Pulmonary artery endothelial cell (primary cell): Measurements from ENCODE around the gene SRRM4. TPM values are rescaled to one million over a fixed set of nuclear protein-coding genes. Genes with fewer than 3 reads are reported as not detected.

Experiments
- DNase-seq: peaks from one replicate; pipeline ENCODE4 v3.0.0-alpha.2; 2011; ENCODE audit warnings: low read depth, low spot score
- total RNA-seq: library from RNA; depleted of rRNA; stranded (reverse); fragments of >200 nt; gene quantifications from 2 replicates; pipeline ENCODE4 v1.2.3, GENCODE V29; 2014

The SRRM4 gene
- total RNA-seq, 1 donor from 2014 or later, result not detected

DNA sequence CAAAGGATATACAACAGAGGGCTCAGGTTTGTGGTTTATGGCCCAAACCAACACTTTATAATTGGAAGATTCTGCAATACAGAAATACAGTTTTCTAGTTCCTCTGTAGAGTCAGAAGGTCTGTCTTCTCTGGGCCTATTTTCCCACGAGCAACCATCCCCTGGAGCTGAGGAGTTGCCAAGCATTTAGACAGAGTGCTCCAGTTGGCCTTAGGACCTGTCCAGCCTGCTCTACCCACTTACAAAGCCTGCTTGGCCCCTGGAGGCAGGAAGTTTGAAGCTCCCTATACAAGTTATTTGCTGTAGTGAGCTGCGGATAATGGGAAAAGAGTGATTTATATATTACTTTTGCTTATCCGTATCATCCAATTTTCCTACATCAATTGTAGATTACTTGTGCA lies 136.6 kb downstream of the SRRM4 start:
- no peak for DNase-seq

DNA sequence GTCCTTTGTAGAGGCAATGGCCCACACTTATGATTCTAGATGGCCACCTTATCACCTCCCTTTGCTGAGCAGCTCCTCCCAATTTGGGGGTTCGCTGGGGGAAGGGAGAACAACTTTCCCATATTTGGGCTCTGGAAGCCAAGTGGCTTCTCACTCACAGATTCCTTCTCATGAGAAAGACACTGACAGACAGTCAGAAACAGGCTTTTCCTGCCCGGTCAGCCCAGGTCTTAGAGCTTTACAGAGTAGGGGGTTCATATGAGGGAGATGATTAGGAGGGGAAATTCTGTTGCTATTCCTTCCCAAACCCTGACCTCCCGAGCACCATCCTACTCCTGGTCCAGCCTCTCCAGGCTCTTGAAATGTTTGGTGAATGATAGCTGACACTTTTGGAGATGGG lies 137.3 kb downstream of the SRRM4 start:
- no peak for DNase-seq

DNA sequence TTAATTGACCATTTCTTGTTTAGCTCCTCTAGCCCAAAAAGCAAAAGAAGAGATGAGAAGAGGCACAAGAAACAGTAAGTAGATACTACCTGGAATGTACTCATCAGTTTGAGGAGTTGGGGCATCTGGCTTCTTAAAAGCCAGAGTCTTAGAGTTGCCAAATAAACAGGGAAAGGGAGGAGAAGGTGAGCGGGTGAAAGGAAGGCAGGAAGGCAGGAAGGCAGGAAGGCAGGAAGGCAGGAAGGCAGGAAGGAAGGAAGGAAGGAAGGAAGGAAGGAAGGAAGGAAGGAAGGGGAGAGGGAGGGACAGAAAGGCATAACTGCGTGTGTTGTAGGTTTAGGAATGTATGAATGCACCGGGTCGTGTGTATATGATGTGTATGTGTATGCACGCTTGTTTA lies 140.7 kb downstream of the SRRM4 start:
- DNase-seq, result no peak

DNA sequence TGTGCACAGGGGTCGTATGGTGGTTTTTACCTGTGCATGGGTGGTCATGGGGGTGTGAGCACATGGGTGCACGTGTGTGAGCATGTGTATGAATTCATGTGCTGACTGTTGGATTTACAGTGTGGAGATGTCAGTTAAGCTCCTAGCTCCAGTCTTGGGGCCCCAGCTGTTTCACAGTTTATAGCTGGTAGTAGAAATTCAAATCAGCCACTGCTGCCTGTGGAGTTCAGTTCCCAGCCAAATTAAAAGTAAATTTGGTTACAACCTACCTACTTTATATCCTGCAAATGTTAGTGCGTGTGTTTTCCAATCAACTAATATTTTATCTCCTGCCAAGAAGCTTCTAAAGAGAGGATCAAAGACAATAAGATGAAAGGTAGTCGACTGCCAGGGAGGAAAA lies 141.4 kb downstream of the SRRM4 start:
- no peak for DNase-seq

- DNase-seq, result no peak
These were observed 147.2 kb downstream of the SRRM4 start for GRCh38 chr12:119128527-119128926.

DNA sequence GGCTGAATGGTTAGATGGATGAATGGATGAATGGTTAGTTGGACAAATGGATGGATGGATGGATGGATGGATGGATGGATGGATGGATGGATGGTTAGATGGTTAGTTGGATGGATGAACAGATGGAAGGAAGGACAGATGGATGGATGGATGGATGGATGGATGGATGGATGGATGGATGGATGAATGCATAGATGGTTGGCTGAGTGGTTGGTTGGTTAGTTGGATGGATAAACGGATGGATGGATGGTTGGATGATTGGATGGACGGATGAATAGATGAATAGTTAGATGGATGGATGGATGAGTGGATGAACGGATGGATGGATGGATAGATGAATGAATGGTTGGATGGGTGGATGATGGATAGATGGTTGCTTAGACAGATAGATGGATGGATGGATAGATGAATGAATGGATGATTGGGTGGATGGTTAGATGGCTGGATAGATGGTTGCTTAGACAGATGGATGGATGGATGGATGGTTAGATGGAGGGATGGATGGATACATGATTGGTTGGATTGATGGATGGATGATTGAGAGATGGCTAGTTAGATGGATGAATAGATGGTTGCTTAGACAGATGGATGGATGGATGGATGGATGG lies 148.6 kb downstream of the SRRM4 start:
- DNase-seq, result no peak

GRCh38 chr12:119130523-119130922 lies 149.2 kb downstream of the SRRM4 start:
- no peak for DNase-seq

DNA sequence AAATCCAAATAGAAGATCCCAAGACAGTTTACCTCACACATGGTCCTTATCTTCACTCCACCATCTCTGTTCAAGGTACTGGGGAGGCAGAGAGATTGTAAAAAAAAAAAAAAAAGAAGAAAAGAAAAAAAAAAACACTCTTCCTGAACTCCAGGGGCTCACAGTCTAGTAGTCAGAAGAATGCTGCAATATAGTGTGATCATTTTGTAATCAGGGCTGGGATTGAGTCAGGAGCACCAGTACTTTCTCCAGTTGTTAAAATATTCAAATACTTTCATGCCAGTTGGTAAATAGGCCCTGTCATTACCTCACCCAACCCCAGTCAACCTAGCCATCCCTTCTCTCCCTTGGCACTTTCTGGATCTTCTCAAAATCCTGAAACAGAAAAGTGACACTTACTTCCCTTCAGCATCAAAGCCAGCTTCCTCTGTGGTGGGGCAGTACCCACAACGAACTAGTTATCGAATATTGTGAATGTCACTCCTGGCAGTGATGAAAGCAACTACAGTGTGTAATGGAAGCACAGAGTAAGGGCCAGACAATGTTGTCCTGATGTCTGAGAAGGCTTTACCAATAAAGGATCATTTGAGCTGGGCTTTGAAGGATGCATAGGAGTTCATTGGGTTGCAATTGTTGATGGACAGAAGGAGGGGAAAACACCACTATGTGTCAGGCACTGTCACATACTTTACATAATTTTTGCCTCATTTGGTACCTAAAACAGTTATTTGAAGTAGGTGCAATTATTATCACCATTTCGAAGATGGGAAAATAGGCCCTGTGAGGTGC lies 153.1 kb downstream of the SRRM4 start:
- DNase-seq, result no peak

DNA sequence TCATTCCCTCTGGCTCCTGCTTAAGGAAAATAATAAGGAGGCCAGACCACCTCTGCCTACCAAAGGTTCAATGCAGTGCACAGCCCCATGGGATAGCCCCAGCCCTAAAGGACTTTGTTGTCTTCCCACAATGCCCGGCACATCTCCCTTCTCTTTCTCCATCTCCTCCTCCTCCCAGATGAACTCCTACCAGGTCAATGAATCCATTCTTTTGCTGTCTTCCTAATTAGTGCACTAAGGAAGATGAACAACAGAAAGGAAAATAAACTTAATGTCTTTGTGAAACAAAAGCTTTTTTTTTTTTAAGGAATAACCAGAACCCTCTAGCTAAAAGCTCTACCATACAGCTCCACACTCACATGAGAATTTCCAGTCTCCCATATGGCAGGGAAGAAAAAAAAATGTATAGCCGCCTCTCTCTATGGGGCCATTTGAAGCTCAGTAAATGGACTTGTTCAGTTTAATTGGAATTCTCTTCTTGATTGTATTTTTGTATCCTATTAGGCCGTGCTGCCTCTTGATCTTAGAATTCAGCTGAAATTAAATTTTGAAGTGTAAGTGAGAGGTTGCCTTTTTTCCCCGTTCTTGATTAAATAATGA lies 155.6 kb downstream of the SRRM4 start:
- DNase-seq, result no peak

DNA sequence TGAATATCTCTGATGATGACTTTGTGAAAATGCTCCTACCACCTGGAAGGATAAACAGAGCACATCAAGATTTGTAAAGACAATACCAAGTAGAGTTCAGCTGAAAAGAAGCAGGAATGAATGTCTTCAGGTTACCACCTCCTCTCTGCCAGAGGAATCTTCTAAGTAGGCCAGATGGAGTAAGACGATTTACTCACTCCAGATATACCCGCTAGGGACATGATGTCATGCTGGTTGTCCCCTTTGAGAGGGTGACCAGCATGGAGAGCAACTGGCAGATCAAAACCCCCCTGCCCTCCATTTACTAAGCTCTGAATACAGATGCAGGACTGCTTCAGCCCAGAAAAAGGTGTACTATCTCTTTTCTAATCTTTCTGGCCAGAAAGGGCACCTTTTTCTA lies 158.1 kb downstream of the SRRM4 start:
- DNase-seq, result no peak

DNA sequence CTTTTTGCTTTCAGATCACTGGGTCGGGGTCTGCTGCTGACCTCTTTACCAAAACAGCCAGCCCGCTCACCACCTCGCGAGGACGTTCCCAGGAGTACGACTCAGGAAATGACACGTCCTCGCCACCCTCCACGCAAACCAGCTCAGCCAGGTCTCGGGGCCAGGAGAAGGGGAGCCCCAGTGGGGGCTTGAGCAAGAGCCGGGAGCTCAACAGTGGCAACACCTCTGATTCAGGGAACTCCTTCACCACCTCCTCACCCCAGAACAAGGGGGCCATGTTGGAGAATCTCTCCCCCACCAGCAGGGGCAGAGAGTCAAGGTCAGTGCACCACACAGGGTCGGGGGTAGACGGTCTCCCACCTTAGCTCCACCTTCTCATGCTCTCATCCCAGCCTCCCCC lies 164.0 kb downstream of the SRRM4 start:
- no peak for DNase-seq

DNA sequence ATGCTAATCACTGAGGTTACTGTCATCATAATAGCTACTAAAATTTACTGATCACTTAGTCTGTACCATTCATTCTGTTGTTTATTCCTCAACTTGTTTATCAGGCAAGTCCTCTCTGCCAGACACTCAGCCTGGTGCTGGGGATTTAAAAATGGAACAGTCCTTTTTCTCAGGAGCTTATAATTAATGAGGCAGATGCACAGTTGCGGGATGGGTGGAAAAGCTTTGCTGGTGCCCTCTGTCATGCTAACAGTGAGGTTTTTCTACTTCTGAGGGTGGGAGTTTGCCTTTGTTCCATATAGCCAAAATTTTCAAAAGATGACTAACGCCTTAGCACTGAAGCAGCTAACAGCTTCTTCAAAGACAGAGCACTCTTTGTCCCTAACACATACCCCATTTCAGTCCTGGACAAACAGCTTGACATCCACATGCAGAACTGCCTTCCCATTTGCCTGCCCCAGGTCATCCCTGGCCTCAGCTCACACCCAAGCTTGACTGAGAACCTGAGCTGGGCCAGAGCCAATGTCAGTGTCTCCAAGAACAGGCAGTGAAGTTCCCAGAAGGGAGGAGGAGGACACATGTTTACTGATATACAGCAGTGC lies 166.6 kb downstream of the SRRM4 start:
- DNase-seq, result no peak

- no peak for DNase-seq
These were observed 167.9 kb downstream of the SRRM4 start for GRCh38 chr12:119149270-119149669.

DNA sequence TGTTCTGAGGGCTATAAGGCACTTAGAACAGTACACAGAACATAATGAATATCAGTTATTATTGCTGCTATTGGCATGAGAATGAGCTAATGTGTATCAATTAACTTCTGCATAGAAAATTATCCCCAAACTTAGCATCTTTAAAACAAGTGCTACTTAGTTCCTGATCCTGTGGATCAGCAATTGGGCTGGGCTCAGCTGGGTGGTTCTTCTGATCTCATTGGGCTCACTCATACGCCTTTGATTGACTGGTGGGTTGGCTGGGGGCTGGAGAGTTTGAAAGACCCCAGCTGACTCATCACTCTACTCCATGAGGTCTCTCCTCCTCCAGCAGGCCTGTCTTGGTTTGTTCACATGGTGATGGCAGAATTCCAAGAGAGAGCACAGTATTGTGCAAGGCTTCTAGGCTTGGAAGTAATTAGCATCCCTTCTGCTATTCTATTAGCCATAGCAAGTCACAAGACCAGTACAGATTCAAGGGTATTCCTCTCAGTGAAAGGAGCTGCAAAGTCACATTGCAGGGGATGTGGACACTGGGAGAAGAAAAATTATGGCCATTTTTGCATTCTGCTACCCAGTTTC lies 170.2 kb downstream of the SRRM4 start:
- no peak for DNase-seq

DNA sequence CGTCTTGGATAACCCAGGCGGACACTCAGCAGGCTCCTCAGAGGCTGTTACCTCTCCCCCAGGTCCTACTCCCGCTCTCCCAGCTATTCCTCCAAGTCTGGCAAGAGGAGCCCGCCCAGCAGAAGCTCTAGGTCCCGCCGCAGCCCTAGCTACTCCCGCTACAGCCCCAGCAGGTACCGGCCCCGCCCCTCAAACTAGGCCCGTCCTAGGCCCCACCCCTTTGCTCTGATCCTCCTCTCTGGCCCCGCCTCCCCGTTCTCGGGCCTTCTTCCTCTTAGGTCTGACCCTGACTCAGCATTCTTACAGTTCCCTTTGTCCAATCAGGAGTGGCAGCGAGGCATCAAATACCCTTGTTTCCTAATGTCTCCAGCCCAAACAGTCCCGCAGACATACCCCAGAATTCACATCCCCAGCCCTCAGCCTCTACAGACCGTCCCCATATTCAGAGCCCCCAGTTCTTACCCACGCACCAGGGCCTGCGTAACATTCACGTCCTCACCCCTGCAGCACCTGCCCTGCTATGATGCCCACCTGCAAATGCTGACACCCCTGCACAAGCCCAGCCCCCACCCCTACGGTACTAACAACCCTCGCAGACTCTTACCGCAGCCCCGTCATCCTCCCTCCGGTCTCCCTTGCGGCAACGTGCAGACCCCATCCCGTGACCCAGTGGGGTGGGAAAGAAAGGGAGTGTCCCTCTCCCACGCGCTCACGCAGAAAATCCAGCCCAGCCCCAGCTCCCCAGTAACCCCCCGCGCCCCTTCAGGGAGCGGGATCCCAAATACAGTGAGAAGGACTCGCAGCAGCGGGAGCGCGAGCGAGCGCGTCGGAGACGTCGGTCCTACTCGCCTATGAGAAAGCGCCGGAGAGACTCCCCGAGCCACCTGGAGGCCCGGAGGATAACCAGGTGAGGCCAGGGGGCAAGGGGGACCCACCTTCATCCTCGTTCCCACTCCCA lies 172.4 kb downstream of the SRRM4 start:
- DNase-seq, result no peak

DNA sequence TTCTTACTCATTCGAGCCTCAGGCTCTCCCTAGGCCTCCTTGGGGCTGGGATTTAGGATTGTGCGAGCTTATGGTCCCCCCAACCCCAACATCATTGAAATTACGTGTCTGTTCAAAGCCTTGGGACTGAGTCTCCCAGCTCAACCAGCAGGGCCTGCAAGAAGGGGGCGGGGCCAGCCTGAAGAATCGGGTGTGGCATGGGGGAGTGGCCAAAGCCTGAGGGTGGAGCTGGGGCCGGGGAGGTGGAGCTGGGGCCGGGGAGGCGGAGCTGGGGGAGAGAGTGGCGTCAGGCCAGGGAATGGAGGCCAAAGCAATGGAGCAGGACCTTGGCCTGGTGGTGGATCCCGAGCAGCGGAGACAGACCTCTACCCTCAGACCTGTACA lies 173.1 kb downstream of the SRRM4 start:
- no peak for DNase-seq

GRCh38 chr12:119156401-119157044 lies 175.2 kb downstream of the SRRM4 start:
- no peak for DNase-seq

GRCh38 chr12:119157528-119157927 lies 176.2 kb downstream of the SRRM4 start:
- DNase-seq, result no peak

DNA sequence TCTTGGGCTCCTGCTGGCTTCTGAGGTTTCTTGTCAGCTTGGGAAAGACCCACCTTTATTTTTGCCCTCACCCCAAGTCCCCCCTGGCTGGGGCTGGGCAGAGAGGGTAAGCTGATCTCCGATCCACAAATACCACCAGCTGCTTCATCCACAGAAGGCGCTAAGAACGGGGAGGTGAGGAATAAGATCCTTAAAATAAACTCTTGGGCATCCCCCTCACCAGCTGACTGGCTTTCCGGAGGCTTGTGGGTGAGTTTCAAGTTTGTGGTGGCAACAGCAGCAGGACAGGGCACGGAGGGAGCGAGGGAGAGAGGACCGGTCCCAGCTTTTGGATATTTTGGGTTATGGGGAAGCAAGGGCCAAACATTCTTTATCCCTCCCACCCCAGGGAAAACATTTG lies 176.6 kb downstream of the SRRM4 start:
- DNase-seq, result no peak

GRCh38 chr12:119158402-119158801 lies 177.1 kb downstream of the SRRM4 start:
- DNase-seq, result no peak
